HG03097 (cell line): ENCODE results near the gene ZG16.

Experiments used
- ATAC-seq: cut with Tn5 transposase; IDR thresholded peaks from one replicate; pipeline ENCODE4 v1.9.1; 2021; ENCODE audit not compliant: unreplicated experiment, low FRiP score

The ZG16 gene

GRCh38 chr16:29807426-29808218 is 29.6 kb downstream of the ZG16 start:
- peak; percentile 21 for ATAC-seq

GRCh38 chr16:29808219-29808900 is 30.3 kb downstream of the ZG16 start:
- ATAC-seq: no peak

- no peak for ATAC-seq
Observed at GRCh38 chr16:29809031-29809747, 31.1 kb downstream of the ZG16 start.

GRCh38 chr16:29809850-29810698 is 32.0 kb downstream of the ZG16 start:
- ATAC-seq: no peak

- no peak for ATAC-seq
Observed at GRCh38 chr16:29810699-29811169, 32.7 kb downstream of the ZG16 start.

- no peak for ATAC-seq
Observed at GRCh38 chr16:29811170-29811895, 33.3 kb downstream of the ZG16 start.

- ATAC-seq: no peak
Observed at GRCh38 chr16:29811896-29812665, 34.0 kb downstream of the ZG16 start, which contains the start of gene PRRT2. Gene PRRT2 (plus strand): TSS chr16:29812193. CDS start chr16:29813055, 862 bp downstream.

GRCh38 chr16:29812754-29813643 is 34.9 kb downstream of the ZG16 start:
- no peak for ATAC-seq

- ATAC-seq: no peak
Observed at GRCh38 chr16:29813644-29814562, 35.8 kb downstream of the ZG16 start.

GRCh38 chr16:29814592-29814991 is 36.5 kb downstream of the ZG16 start:
- no peak for ATAC-seq

GRCh38 chr16:29815032-29815721 is 37.1 kb downstream of the ZG16 start:
- ATAC-seq: no peak

GRCh38 chr16:29815793-29816693 is 38.0 kb downstream of the ZG16 start, which contains the start of gene PAGR1:
Gene PAGR1 (plus strand): TSS chr16:29816152. CDS start chr16:29816526, 374 bp downstream.
- peak; percentile 57 for ATAC-seq

GRCh38 chr16:29816694-29817441 is 38.8 kb downstream of the ZG16 start:
- peak; percentile 6 for ATAC-seq

GRCh38 chr16:29818082-29818481 is 40.0 kb downstream of the ZG16 start:
- ATAC-seq: no peak
